IMR-90 (cell line): ENCODE results near the gene SLC26A5. TPM values are rescaled to one million over a fixed set of nuclear protein-coding genes. Genes with fewer than 3 reads are reported as not detected.

ENCODE experiments used
- ATAC-seq: fragments of 200-7000 bp; cut with Tn5 transposase; 2 replicates; pipeline ENCODE4 v1.9.1; 2020; ENCODE audit warnings: low read depth, mild to moderate bottlenecking, moderate library complexity
- BruUV-seq: library from RNA; stranded (reverse); fragments of 400-500 nt; replicated peaks from 2 replicates; lab custom pipeline; 2021; lab: Mats Ljungman, UMichigan
- CTCF ChIA-PET: fragments of 300-600 bp; formaldehyde crosslinking; extraction: SDS; loops from one replicate; lab custom pipeline; 2021; ENCODE audit warnings: antibody characterized with exemption; lab: Yijun Ruan, JAX
- POLR2A ChIA-PET: fragments of 300-600 bp; sonication (Branson Sonifier 250); formaldehyde crosslinking; loops from one replicate; lab custom pipeline; 2022; ENCODE audit warnings: antibody characterized with exemption; ENCODE audit not compliant: unreplicated experiment; lab: Charles Lee
- DNase-seq: peaks from one replicate; pipeline ENCODE4 v3.0.0; 2013
- H2AFZ ChIP-seq: replicated peaks from 2 replicates; pipeline ENCODE3; 2013; ENCODE audit warnings: low read length, mild to moderate bottlenecking; ENCODE audit not compliant: poor library complexity
- H2AK5ac ChIP-seq: 2 replicates; pipeline ENCODE4 v1.6.1; 2013; ENCODE audit warnings: low read depth, low read length, inconsistent platforms
- H2AK9ac ChIP-seq: replicated peaks from 2 replicates; pipeline ENCODE3; 2013; ENCODE audit warnings: mild to moderate bottlenecking, low read depth, low read length, moderate library complexity; ENCODE audit not compliant: poor library complexity
- H2BK120ac ChIP-seq: 2 replicates; pipeline ENCODE4 v1.6.1; 2013; ENCODE audit warnings: low read depth, low read length, inconsistent platforms
- H2BK15ac ChIP-seq: 3 replicates; pipeline ENCODE4 v1.6.1; 2013; ENCODE audit warnings: low read depth, low read length, inconsistent platforms
- H2BK20ac ChIP-seq: 2 replicates; pipeline ENCODE4 v1.6.1; 2013; ENCODE audit warnings: low read depth, mild to moderate bottlenecking, inconsistent platforms, low read length, moderate library complexity
- H2BK5ac ChIP-seq: 2 replicates; pipeline ENCODE4 v1.6.1; 2013; ENCODE audit warnings: mild to moderate bottlenecking, low read depth, low read length, inconsistent platforms; ENCODE audit not compliant: poor library complexity, severe bottlenecking
- H3K14ac ChIP-seq: replicated peaks from 2 replicates; pipeline ENCODE4 v1.6.1; 2013; ENCODE audit warnings: low read depth, low read length, inconsistent platforms
- H3K18ac ChIP-seq: 2 replicates; pipeline ENCODE4 v1.6.1; 2013; ENCODE audit warnings: low read depth, low read length, control low read depth
- H3K23ac ChIP-seq: 2 replicates; pipeline ENCODE4 v1.6.1; 2013; ENCODE audit warnings: low read depth, low read length, inconsistent platforms
- H3K27ac ChIP-seq: 2 replicates; pipeline ENCODE4 v1.5.1; 2013; ENCODE audit warnings: mild to moderate bottlenecking, control low read depth, low read length; ENCODE audit not compliant: insufficient read depth
- H3K27me3 ChIP-seq: 2 replicates; pipeline ENCODE4 v1.6.1; 2013; ENCODE audit warnings: low read length; ENCODE audit not compliant: control insufficient read depth, insufficient read depth
- H3K36me3 ChIP-seq: 2 replicates; pipeline ENCODE4 v1.6.1; 2013; ENCODE audit warnings: low read length, mixed read lengths; ENCODE audit not compliant: control insufficient read depth, insufficient read depth
- H3K4ac ChIP-seq: 2 replicates; pipeline ENCODE4 v1.6.1; 2013; ENCODE audit warnings: low read depth, low read length, inconsistent platforms
- H3K4me1 ChIP-seq: 2 replicates; pipeline ENCODE4 v1.6.1; 2013; ENCODE audit warnings: low read length, mixed read lengths; ENCODE audit not compliant: control insufficient read depth, insufficient read depth
- H3K4me2 ChIP-seq: 2 replicates; pipeline ENCODE4 v1.6.1; 2013; ENCODE audit warnings: low read depth, mild to moderate bottlenecking, control low read depth, low read length, moderate library complexity
- H3K4me3 ChIP-seq: 2 replicates; pipeline ENCODE4 v1.5.1; 2013; ENCODE audit warnings: low read depth, mild to moderate bottlenecking, control low read depth, low read length, moderate library complexity; ENCODE audit not compliant: insufficient read depth
- H3K56ac ChIP-seq: 2 replicates; pipeline ENCODE4 v1.6.1; 2013; ENCODE audit warnings: low read length, inconsistent platforms; ENCODE audit not compliant: insufficient read depth; ENCODE audit errors: extremely low read depth
- H3K79me1 ChIP-seq, 2 experiments: 2 replicates each; pipeline ENCODE4 v1.6.1; 2013; ENCODE audit warnings: low read length in 2 of 2, inconsistent platforms in 1 of 2, low read depth in 1 of 2
- H3K9ac ChIP-seq: 2 replicates; pipeline ENCODE4 v1.6.1; 2013; ENCODE audit warnings: low read depth, low read length, control low read depth
- H3K9me1 ChIP-seq: 2 replicates; pipeline ENCODE4 v1.6.1; 2013; ENCODE audit warnings: low read length, inconsistent platforms; ENCODE audit not compliant: insufficient read depth
- H3K9me3 ChIP-seq: 2 replicates; pipeline ENCODE4 v1.6.1; 2013; ENCODE audit warnings: low read length; ENCODE audit not compliant: control insufficient read depth, insufficient read depth
- H4K20me1 ChIP-seq: 2 replicates; pipeline ENCODE4 v1.6.1; 2013; ENCODE audit warnings: low read length, inconsistent platforms; ENCODE audit not compliant: insufficient read depth
- H4K5ac ChIP-seq: 2 replicates; pipeline ENCODE4 v1.6.1; 2013; ENCODE audit warnings: mild to moderate bottlenecking, low read depth, low read length, control low read depth
- H4K8ac ChIP-seq, 2 experiments: 2 replicates each; pipeline ENCODE4 v1.6.1; 2013; ENCODE audit warnings: low read depth in 2 of 2, low read length in 2 of 2, control low read depth in 1 of 2, inconsistent platforms in 1 of 2
- H4K91ac ChIP-seq: 2 replicates; pipeline ENCODE4 v1.6.1; 2013; ENCODE audit warnings: low read depth, low read length, inconsistent platforms; ENCODE audit not compliant: insufficient read depth
- BHLHE40 ChIP-seq: fragments of 150-350 bp; IDR thresholded peaks from 2 replicates; pipeline ENCODE4 v1.6.1; 2016; ENCODE audit warnings: mild to moderate bottlenecking, low read depth, low read length
- CEBPB ChIP-seq: IDR thresholded peaks from 2 replicates; pipeline ENCODE4 v1.6.1; 2012; ENCODE audit warnings: low read depth, low read length, improper control_type of control experiment
- CHD1 ChIP-seq: IDR thresholded peaks from 2 replicates; pipeline ENCODE4 v1.6.1; 2012; ENCODE audit warnings: low read depth, low read length, improper control_type of control experiment
- CTCF ChIP-seq: conservative IDR thresholded peaks from 2 replicates; pipeline ENCODE4 v1.5.1; 2012; ENCODE audit warnings: mild to moderate bottlenecking, low read depth, low read length, improper control_type of control experiment
- ELK1 ChIP-seq: fragments of 150-350 bp; IDR thresholded peaks from 2 replicates; pipeline ENCODE4 v1.6.1; 2016; ENCODE audit warnings: low read depth, mild to moderate bottlenecking, low read length, moderate library complexity, borderline replicate concordance
- FOS ChIP-seq: fragments of 150-350 bp; IDR thresholded peaks from 2 replicates; pipeline ENCODE4 v1.6.1; 2016; ENCODE audit warnings: low read depth, low read length
- MAFK ChIP-seq: IDR thresholded peaks from 2 replicates; pipeline ENCODE4 v1.6.1; 2012; ENCODE audit warnings: low read depth, low read length, improper control_type of control experiment
- MAZ ChIP-seq: IDR thresholded peaks from 2 replicates; pipeline ENCODE4 v1.6.1; 2012; ENCODE audit warnings: low read depth, mild to moderate bottlenecking, low read length, improper control_type of control experiment, moderate library complexity, borderline replicate concordance
- MXI1 ChIP-seq: IDR thresholded peaks from 2 replicates; pipeline ENCODE4 v1.6.1; 2012; ENCODE audit warnings: low read depth, mild to moderate bottlenecking, low read length, moderate library complexity, borderline replicate concordance
- NFE2L2 ChIP-seq: fragments of 150-350 bp; IDR thresholded peaks from 2 replicates; pipeline ENCODE4 v1.6.1; 2016; ENCODE audit warnings: low read depth, mild to moderate bottlenecking, low read length
- POLR2A ChIP-seq: IDR thresholded peaks from 2 replicates; pipeline ENCODE4 v1.6.1; 2012; ENCODE audit warnings: mild to moderate bottlenecking, low read depth, low read length
- RAD21 ChIP-seq: IDR thresholded peaks from 2 replicates; pipeline ENCODE4 v1.6.1; 2012; ENCODE audit warnings: low read length, improper control_type of control experiment
- RCOR1 ChIP-seq: IDR thresholded peaks from 2 replicates; pipeline ENCODE4 v1.6.1; 2012; ENCODE audit warnings: mild to moderate bottlenecking, low read length, improper control_type of control experiment; ENCODE audit not compliant: insufficient replicate concordance
- RFX5 ChIP-seq: IDR thresholded peaks from 2 replicates; pipeline ENCODE4 v1.8.0; 2012; ENCODE audit warnings: low read depth, mild to moderate bottlenecking, low read length, moderate library complexity
- SMC3 ChIP-seq: fragments of 150-350 bp; IDR thresholded peaks from 2 replicates; pipeline ENCODE4 v1.6.1; 2016; ENCODE audit warnings: low read depth, mild to moderate bottlenecking, antibody characterized with exemption, low read length, moderate library complexity
- USF2 ChIP-seq: fragments of 150-350 bp; IDR thresholded peaks from 2 replicates; pipeline ENCODE4 v1.6.1; 2017; ENCODE audit warnings: mild to moderate bottlenecking, antibody characterized with exemption, low read length, low read depth
- WGBS, 2 experiments: methylation state at CpG; one replicate each; pipeline versions ENCODE4 v1.1.5 to v1.1.7; 2013; ENCODE audit warnings: missing lambda C conversion rate in 2 of 2; ENCODE audit not compliant: insufficient read length in 1 of 2; ENCODE audit errors: extremely low coverage in 2 of 2; 5-methylcytosine and 5-hydroxymethylcytosine counted together
- dilution Hi-C: fragments of 300-500 bp; cut with HindIII; formaldehyde crosslinking; loops from one replicate; pipeline ENCODE4 v1.14.3; 2018; ENCODE audit warnings: low sequenced_read_pairs; ENCODE audit not compliant: unreplicated experiment
- in situ Hi-C: fragments of 300-500 bp; cut with MboI; formaldehyde crosslinking; loops from 3 replicates; pipeline ENCODE4 v1.14.3; 2019; ENCODE audit warnings: low sequenced_read_pairs, inconsistent platforms, mixed read lengths
- intact Hi-C: fragments of 100-400 bp; cut with micrococcal nuclease; formaldehyde crosslinking; loops from 2 replicates; pipeline ENCODE4 v1.10.0; 2022
- polyA plus RNA-seq, 3 experiments: library from polyadenylated mRNA; depleted of rRNA; stranded (reverse); fragments of >200 nt; gene quantifications; 2 replicates each; pipeline ENCODE4 v1.2.3, GENCODE V29; 2012; ENCODE audit warnings: low replicate concordance in 1 of 3
- total RNA-seq: library from RNA; depleted of rRNA; stranded (reverse); fragments of >200 nt; gene quantifications from 2 replicates; pipeline ENCODE4 v1.2.3, GENCODE V29; 2012

The SLC26A5 gene
- total and polyA plus RNA-seq, 2 of the 4 experiments (the other 2 are of a cell fraction): not detected

GRCh38 chr7:103398483-103399127 is 47.4 kb downstream of the SLC26A5 start:
- no peak overlapping the region for H2BK120ac ChIP-seq
- in situ Hi-C loops (no loop called here), dilution Hi-C loops (no loop called here), intact Hi-C loops (no loop called here)
- ChIA-PET POLR2A (no interaction called here), CTCF (no interaction called here)
- H2BK20ac ChIP-seq: no peak overlapping the region
- H3K79me1 ChIP-seq: no peaks in the 10 kb centered on the region
- no peak overlapping the region for H4K8ac ChIP-seq
- no TSS peak for BruUV-seq
- TF ChIP-seq RCOR1: no peak
- TF ChIP-seq ELK1: no peak
- no peak for TF ChIP-seq CHD1
- TF ChIP-seq CEBPB: no peak
- no peak for TF ChIP-seq RAD21
- no peak for TF ChIP-seq FOS
- no peak for TF ChIP-seq SMC3
- no peak for TF ChIP-seq MAFK
- TF ChIP-seq RFX5: no peak
- TF ChIP-seq USF2: no peak
- no peak for TF ChIP-seq POLR2A
- no peak for TF ChIP-seq NFE2L2
- no peak for TF ChIP-seq MXI1
- TF ChIP-seq CTCF: no peak
- no peak for TF ChIP-seq BHLHE40
- no peak for TF ChIP-seq MAZ
- H3K18ac ChIP-seq: no peak overlapping the region
- H2AFZ ChIP-seq: no peak overlapping the region
- H3K27ac ChIP-seq: no peak overlapping the region
- no peak overlapping the region for H2BK15ac ChIP-seq
- H4K91ac ChIP-seq: no peak overlapping the region
- H3K9me1 ChIP-seq: no peaks in the 10 kb centered on the region
- peaks cover 2% of the 10 kb centered on the region; the same call in 1 of the 2 replicates for H3K27me3 ChIP-seq
- H3K23ac ChIP-seq: no peak overlapping the region
- H3K4me2 ChIP-seq: no peak overlapping the region
- no peaks in the 10 kb centered on the region for H4K20me1 ChIP-seq
- no peak overlapping the region for H2BK5ac ChIP-seq
- no peak for ATAC-seq
- H3K4me3 ChIP-seq: no peak overlapping the region
- no peak overlapping the region for H4K5ac ChIP-seq
- H3K14ac ChIP-seq: no peak overlapping the region
- WGBS, 2 experiments: no CpG with 5 or more reads among the region's 2 CpGs
- no peak for DNase-seq
- no peaks in the 10 kb centered on the region for H3K4me1 ChIP-seq
- no peak overlapping the region for H3K4ac ChIP-seq
- no peak overlapping the region for H2AK9ac ChIP-seq
- no peaks in the 10 kb centered on the region for H3K36me3 ChIP-seq
- H3K9me3 ChIP-seq: no peaks in the 10 kb centered on the region
- no peak overlapping the region for H3K9ac ChIP-seq
- no peak overlapping the region for H3K56ac ChIP-seq
- H2AK5ac ChIP-seq: no peak overlapping the region
